Endothelial cell of umbilical vein (primary cell): ENCODE measurements around the gene ZFYVE21. TPM values are rescaled to one million over a fixed set of nuclear protein-coding genes. Genes with fewer than 3 reads are reported as not detected.
"Not testable (repeated sequence)": the region's sequence is repeated elsewhere in the genome, so short reads cannot be mapped to it uniquely, and the experiment has no call there.

Source experiments
- BruUV-seq: library from RNA; stranded (reverse); fragments of 400-500 nt; replicated peaks from 2 replicates; lab custom pipeline; 2021; lab: Mats Ljungman, UMichigan
- CTCF ChIA-PET: fragments of 300-600, 350-600 bp; sonication (Branson Sonifier 250); formaldehyde crosslinking; loops from one replicate; lab custom pipeline; 2021; ENCODE audit warnings: antibody characterized with exemption, inconsistent platforms; lab: Charles Lee
- POLR2A ChIA-PET: fragments of 300-600, 350-600 bp; sonication (Branson Sonifier 250); formaldehyde crosslinking; loops from one replicate; lab custom pipeline; 2021; ENCODE audit warnings: antibody characterized with exemption, inconsistent platforms; lab: Charles Lee
- DNase-seq: peaks from one replicate; pipeline ENCODE4 v3.0.0-alpha.2; 2011; ENCODE audit warnings: low read depth, low spot score
- FAIRE-seq: peaks from 2 replicates; lab custom pipeline; 2011; peaks lifted over from hg19 to GRCh38; lab: Jason Lieb, UNC
- H2AFZ ChIP-seq: 2 replicates; pipeline ENCODE4 v1.6.0; 2012; ENCODE audit warnings: low read depth, low read length, control low read depth, inconsistent platforms
- H3K27ac ChIP-seq: 2 replicates; pipeline ENCODE4 v1.5.1; 2011; ENCODE audit warnings: low read depth, mild to moderate bottlenecking, control low read depth, low read length, moderate library complexity; ENCODE audit not compliant: insufficient read depth
- H3K27me3 ChIP-seq, 2 experiments: 2 replicates each; pipeline versions ENCODE4 v1.6.0 to v1.6.1; 2011; ENCODE audit warnings: low read length in 2 of 2, mixed read lengths in 1 of 2; ENCODE audit not compliant: control insufficient read depth in 2 of 2, insufficient read depth in 2 of 2
- H3K36me3 ChIP-seq, 2 experiments: 2 replicates in 1 of 2; 3 replicates in 1 of 2; pipeline ENCODE4 v1.5.1; 2011; ENCODE audit warnings: low read length in 2 of 2, mild to moderate bottlenecking in 1 of 2, moderate library complexity in 1 of 2; ENCODE audit not compliant: control insufficient read depth in 2 of 2, insufficient read depth in 2 of 2; ENCODE audit errors: extremely low read depth in 1 of 2
- H3K4me1 ChIP-seq: 3 replicates; pipeline ENCODE4 v1.5.1; 2011; ENCODE audit warnings: mild to moderate bottlenecking, low read length; ENCODE audit not compliant: control insufficient read depth, insufficient read depth; ENCODE audit errors: extremely low read depth
- H3K4me2 ChIP-seq: 2 replicates; pipeline ENCODE4 v1.6.1; 2011; ENCODE audit warnings: low read length, control low read depth, mixed read lengths; ENCODE audit not compliant: insufficient read depth
- H3K4me3 ChIP-seq, 3 experiments: fragments of 200-600 bp in 1 of 3; sonication (generic), shearing (Covaris generic) in 1 of 3; replicated peaks in 1 of 3; 2 replicates each; pipeline ENCODE4 v1.5.1; 2011 to 2016; ENCODE audit warnings: control low read depth in 3 of 3, low read length in 3 of 3, mild to moderate bottlenecking in 2 of 3, inconsistent platforms in 1 of 3, low read depth in 1 of 3, moderate library complexity in 1 of 3; ENCODE audit not compliant: insufficient read depth in 1 of 3
- H3K79me2 ChIP-seq: 2 replicates; pipeline ENCODE4 v1.6.0; 2012; ENCODE audit warnings: low read length, inconsistent platforms; ENCODE audit not compliant: control insufficient read depth, insufficient read depth
- H3K9ac ChIP-seq: replicated peaks from 2 replicates; pipeline ENCODE3; 2011; ENCODE audit warnings: low read length, control low read depth; ENCODE audit not compliant: insufficient read depth; ENCODE audit errors: extremely low read depth
- H3K9me1 ChIP-seq: replicated peaks from 3 replicates; pipeline ENCODE4 v1.6.0; 2011; ENCODE audit warnings: mild to moderate bottlenecking, low read length; ENCODE audit not compliant: control insufficient read depth, insufficient read depth; ENCODE audit errors: extremely low read depth
- H3K9me3 ChIP-seq: replicated peaks from 2 replicates; pipeline ENCODE4 v1.5.1; 2012; ENCODE audit warnings: low read length, inconsistent platforms; ENCODE audit not compliant: control insufficient read depth, insufficient read depth
- H4K20me1 ChIP-seq: replicated peaks from 2 replicates; pipeline ENCODE3; 2011; ENCODE audit warnings: mild to moderate bottlenecking, low read length; ENCODE audit not compliant: control insufficient read depth, insufficient read depth; ENCODE audit errors: extremely low read depth
- EZH2 ChIP-seq: IDR thresholded peaks from 2 replicates; pipeline ENCODE4 v1.6.1; 2012; ENCODE audit warnings: borderline replicate concordance, low read depth, mild to moderate bottlenecking, moderate library complexity, low read length, inconsistent platforms; ENCODE audit not compliant: severe bottlenecking
- FOS ChIP-seq: IDR thresholded peaks from 2 replicates; pipeline ENCODE4 v1.6.1; 2011; ENCODE audit warnings: mild to moderate bottlenecking, low read length, moderate library complexity, borderline replicate concordance; ENCODE audit not compliant: insufficient read depth
- GATA2 ChIP-seq: IDR thresholded peaks from 2 replicates; pipeline ENCODE4 v1.7.0; 2011; ENCODE audit warnings: low read depth, mild to moderate bottlenecking, moderate library complexity, mixed read lengths, low read length; ENCODE audit not compliant: insufficient read length, insufficient read depth
- JUN ChIP-seq: IDR thresholded peaks from 2 replicates; pipeline ENCODE4 v1.6.1; 2011; ENCODE audit warnings: borderline replicate concordance, low read depth; ENCODE audit not compliant: insufficient read length, insufficient read depth
- MYC ChIP-seq: IDR thresholded peaks from one replicate; pipeline ENCODE4 v1.6.1; 2011; ENCODE audit warnings: mild to moderate bottlenecking, low read depth, low read length
- POLR2A ChIP-seq: IDR thresholded peaks from 2 replicates; pipeline ENCODE4 v1.6.1; 2012; ENCODE audit warnings: low read depth, mild to moderate bottlenecking, control low read depth, low read length
- POLR2AphosphoS5 ChIP-seq: IDR thresholded peaks from 2 replicates; pipeline ENCODE4 v1.6.1; 2012; ENCODE audit warnings: low read depth, mild to moderate bottlenecking, control low read depth, low read length, moderate library complexity; ENCODE audit not compliant: insufficient read depth
- dilution Hi-C: fragments of 300-500 bp; cut with MboI; formaldehyde crosslinking; loops from one replicate; pipeline ENCODE4 v1.15.0; 2019; ENCODE audit warnings: low sequenced_read_pairs; ENCODE audit not compliant: extremely low pct_ligation_motif_present
- intact Hi-C: fragments of 100-400 bp; cut with micrococcal nuclease; formaldehyde crosslinking; loops from one replicate; pipeline ENCODE4 v1.10.0; 2022
- polyA plus RNA-seq, 4 experiments: library from polyadenylated mRNA; depleted of rRNA in 3 of 4; stranded (reverse) in 3 of 4; unstranded in 1 of 4; fragments of >200 nt; gene quantifications; 2 replicates each; pipeline versions ENCODE4 v1.2.1 to v1.2.3, GENCODE V29; 2011 to 2012; ENCODE audit warnings: missing spikeins in 1 of 4
- total RNA-seq: library from RNA; stranded (reverse); gene quantifications from 2 replicates; pipeline ENCODE4 v1.2.3, GENCODE V29; 2021
- TF ChIP-seq, protein P1 (sequence below): IDR thresholded peaks from 2 replicates; pipeline ENCODE4 v1.6.1; 2011; ENCODE audit not compliant: insufficient read depth, insufficient read length
- TF ChIP-seq, protein P2 (sequence below), 2 donors: IDR thresholded peaks; 1 replicate in 1 of 2; 2 replicates in 1 of 2; pipeline ENCODE4 v1.5.1; 2011; ENCODE audit warnings: low read length in 2 of 2, mild to moderate bottlenecking in 2 of 2, moderate library complexity in 2 of 2, control low read depth in 1 of 2, inconsistent platforms in 1 of 2, low read depth in 1 of 2; ENCODE audit not compliant: insufficient read depth in 1 of 2; ENCODE audit errors: extremely low read depth in 1 of 2

The ZFYVE21 gene
- total and polyA plus RNA-seq, 2 donors (not counting 3 experiments of a cell fraction or from before 2014, with no cell fraction given) = 54.5 to 98.3 TPM

DNA sequence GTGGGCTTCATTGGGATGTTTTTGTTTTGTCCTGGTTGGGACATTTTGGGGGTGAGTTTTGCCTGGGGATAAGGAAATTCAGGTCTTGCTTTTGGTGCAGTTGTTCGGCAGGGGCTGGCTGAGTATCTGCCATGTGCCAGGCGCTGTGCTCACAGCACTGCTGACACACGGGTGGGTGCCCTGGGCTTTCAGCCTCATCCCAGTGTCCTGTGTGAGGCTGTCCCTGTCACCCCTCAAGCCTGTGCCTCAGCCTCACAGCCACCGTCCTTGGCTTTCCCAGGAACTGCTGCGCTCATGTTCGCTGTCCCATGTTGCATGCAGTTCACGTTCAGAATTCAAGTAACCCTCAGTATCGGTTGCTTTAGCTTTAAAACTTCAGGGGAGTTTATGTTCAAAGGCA is 25.3 kb upstream of the ZFYVE21 start:
- CTCF ChIA-PET = interaction anchor here (2.6 kb wide), 1 partner anchor 10 kb away, joined by 12 read pairs; no protein-coding TSS in a partner anchor
- dilution Hi-C loops = no loop called here
- Histone ChIP-seq H3K9me3 (no peaks in the 10 kb centered on the region), H3K9me1 (no peaks in the 10 kb centered on the region), H3K4me1 (no peaks in the 10 kb centered on the region), H3K36me3 (peaks cover 18 to 28% of the 10 kb centered on the region in 2 experiments), H3K4me2 (no peak overlapping the region), H3K79me2 (peaks cover 11% of the 10 kb centered on the region), H2AFZ (no peak overlapping the region), H4K20me1 (peaks cover 3% of the 10 kb centered on the region), H3K4me3 (no peak overlapping the region), H3K27me3 (no peaks in the 10 kb centered on the region), H3K27ac (no peak overlapping the region), H3K9ac (no peak overlapping the region)
- TF ChIP-seq POLR2AphosphoS5 (no peak), EZH2 (no peak), JUN (no peak), MYC (no peak), POLR2A (no peak), GATA2 (no peak), FOS (no peak)
- TF ChIP-seq, protein P1, sequence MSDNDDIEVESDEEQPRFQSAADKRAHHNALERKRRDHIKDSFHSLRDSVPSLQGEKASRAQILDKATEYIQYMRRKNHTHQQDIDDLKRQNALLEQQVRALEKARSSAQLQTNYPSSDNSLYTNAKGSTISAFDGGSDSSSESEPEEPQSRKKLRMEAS = no peak
- TF ChIP-seq, protein P2, sequence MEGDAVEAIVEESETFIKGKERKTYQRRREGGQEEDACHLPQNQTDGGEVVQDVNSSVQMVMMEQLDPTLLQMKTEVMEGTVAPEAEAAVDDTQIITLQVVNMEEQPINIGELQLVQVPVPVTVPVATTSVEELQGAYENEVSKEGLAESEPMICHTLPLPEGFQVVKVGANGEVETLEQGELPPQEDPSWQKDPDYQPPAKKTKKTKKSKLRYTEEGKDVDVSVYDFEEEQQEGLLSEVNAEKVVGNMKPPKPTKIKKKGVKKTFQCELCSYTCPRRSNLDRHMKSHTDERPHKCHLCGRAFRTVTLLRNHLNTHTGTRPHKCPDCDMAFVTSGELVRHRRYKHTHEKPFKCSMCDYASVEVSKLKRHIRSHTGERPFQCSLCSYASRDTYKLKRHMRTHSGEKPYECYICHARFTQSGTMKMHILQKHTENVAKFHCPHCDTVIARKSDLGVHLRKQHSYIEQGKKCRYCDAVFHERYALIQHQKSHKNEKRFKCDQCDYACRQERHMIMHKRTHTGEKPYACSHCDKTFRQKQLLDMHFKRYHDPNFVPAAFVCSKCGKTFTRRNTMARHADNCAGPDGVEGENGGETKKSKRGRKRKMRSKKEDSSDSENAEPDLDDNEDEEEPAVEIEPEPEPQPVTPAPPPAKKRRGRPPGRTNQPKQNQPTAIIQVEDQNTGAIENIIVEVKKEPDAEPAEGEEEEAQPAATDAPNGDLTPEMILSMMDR (IDR thresholded peaks at IDR 0.05; ENCODE audit: extremely low read depth in 1 of 2, insufficient read depth in 1 of 2, low read depth in 1 of 2, low read length in 2 of 2) = no peak
- POLR2A ChIA-PET = interaction anchor here (0.7 kb wide), 1 partner anchor 722 kb away, joined by 6 read pairs; no protein-coding TSS in a partner anchor
- FAIRE-seq (no peak), DNase-seq (no peak)
- intact Hi-C loops = no loop called here
- no TSS peak for BruUV-seq

DNA sequence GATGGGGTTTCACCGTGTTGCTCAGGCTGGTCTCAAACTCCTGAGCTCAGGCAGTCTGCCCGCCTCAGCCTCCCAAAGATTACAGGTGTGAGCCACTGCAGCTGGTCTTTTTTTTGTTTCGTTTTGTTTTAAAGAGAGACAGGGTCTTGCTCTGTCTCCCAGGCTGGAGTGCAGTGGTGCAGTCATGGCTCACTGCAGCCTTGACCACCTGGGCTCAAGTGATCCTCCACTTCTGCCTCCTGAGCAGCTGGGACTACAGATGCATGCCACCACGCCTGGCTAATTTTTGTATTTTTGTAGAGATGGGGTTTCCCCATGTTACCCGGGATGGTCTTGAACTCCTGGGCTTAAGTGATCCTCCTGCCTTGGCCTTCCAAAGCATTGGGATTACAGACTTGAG is 24.0 kb upstream of the ZFYVE21 start:
- peaks cover 16 to 24% of the 10 kb centered on the region in 2 experiments for H3K36me3 ChIP-seq
- H3K9me1 ChIP-seq, DNase-seq, H3K4me2 ChIP-seq, H3K4me3 ChIP-seq, H3K4me1 ChIP-seq, H3K9ac ChIP-seq, H3K9me3 ChIP-seq, FAIRE-seq, H3K27ac ChIP-seq, dilution Hi-C loops, H4K20me1 ChIP-seq, intact Hi-C loops, H2AFZ ChIP-seq, H3K27me3 ChIP-seq, CTCF ChIA-PET, BruUV-seq: not testable (repeated sequence)
- H3K79me2 ChIP-seq = peaks cover 11% of the 10 kb centered on the region
- POLR2A ChIA-PET = interaction anchor here (0.7 kb wide), 1 partner anchor 25 kb away, joined by 3 read pairs; no protein-coding TSS in a partner anchor
